Measurements from ENCODE around the gene RAB40B. TPM values are rescaled to one million over a fixed set of nuclear protein-coding genes. Genes with fewer than 3 reads are reported as not detected.

The RAB40B gene
- total RNA-seq, 2 experiments from 2014 or later = 1.6 to 2.0 TPM

GRCh38 chr17:82659886-82660285 lies 38.6 kb downstream of the RAB40B start:
- intact Hi-C loops (cut with DNase I, micrococcal nuclease) = no loop called here
- Histone ChIP-seq H3K4me3 (ENCODE audit: low read length) (no peak overlapping the region), H3K27ac (ENCODE audit: low read depth in 1 of 2, low read length in 2 of 2) (no peak overlapping the region), H3K4me1 (ENCODE audit: insufficient read depth, low read length) (no peaks in the 10 kb centered on the region), H3K36me3 (ENCODE audit: insufficient read depth, low read length) (peaks cover 3% of the 10 kb centered on the region), H3K9me3 (ENCODE audit: control insufficient read depth in 1 of 2, insufficient read depth in 1 of 2, low read length in 2 of 2) (no peaks in the 10 kb centered on the region), H3K27me3 (ENCODE audit: control insufficient read depth in 1 of 2, insufficient read depth in 2 of 2, low read length in 2 of 2) (no peaks in the 10 kb centered on the region)
- Mint-ChIP-seq H3K27ac (no peak overlapping the region), H3K9me3 (no peaks in the 10 kb centered on the region), H3K36me3 (ENCODE audit: low read depth) (peaks cover 11% of the 10 kb centered on the region), H3K27me3 (no peaks in the 10 kb centered on the region), H3K4me3 (no peak overlapping the region), H3K4me1 (ENCODE audit: low read depth) (no peaks in the 10 kb centered on the region)
- ATAC-seq (ENCODE audit: poor library complexity) (no peak), DNase-seq (no peak)
- TF ChIP-seq CTCF (IDR thresholded peaks at IDR 0.05) = no peak
- POLR2A ChIA-PET = no interaction called here
- CTCF ChIA-PET = no interaction called here

GRCh38 chr17:82658796-82659452 lies 39.6 kb downstream of the RAB40B start:
- no peak for ATAC-seq (ENCODE audit: poor library complexity)
- Mint-ChIP-seq H3K27ac (no peak overlapping the region), H3K4me1 (ENCODE audit: low read depth) (no peaks in the 10 kb centered on the region), H3K4me3 (no peak overlapping the region), H3K9me3 (no peaks in the 10 kb centered on the region), H3K36me3 (ENCODE audit: low read depth) (peaks cover 11% of the 10 kb centered on the region), H3K27me3 (no peaks in the 10 kb centered on the region)
- no peak for TF ChIP-seq CTCF (IDR thresholded peaks at IDR 0.05)
- ChIA-PET POLR2A (no interaction called here), CTCF (no interaction called here)
- DNase-seq = no peak
- Histone ChIP-seq H3K36me3 (ENCODE audit: insufficient read depth, low read length) (peaks cover 3% of the 10 kb centered on the region), H3K4me1 (ENCODE audit: insufficient read depth, low read length) (no peaks in the 10 kb centered on the region), H3K9me3 (ENCODE audit: control insufficient read depth in 1 of 2, insufficient read depth in 1 of 2, low read length in 2 of 2) (no peaks in the 10 kb centered on the region), H3K4me3 (ENCODE audit: low read length) (no peak overlapping the region), H3K27ac (ENCODE audit: low read depth in 1 of 2, low read length in 2 of 2) (no peak overlapping the region), H3K27me3 (ENCODE audit: control insufficient read depth in 1 of 2, insufficient read depth in 2 of 2, low read length in 2 of 2) (no peaks in the 10 kb centered on the region)
- intact Hi-C loops (cut with DNase I, micrococcal nuclease) = no loop called here

- no peak overlapping the region for H3K27ac Mint-ChIP-seq
- Histone ChIP-seq H3K36me3 (ENCODE audit: insufficient read depth, low read length) (peaks cover 3% of the 10 kb centered on the region), H3K4me3 (ENCODE audit: low read length) (no peak overlapping the region), H3K27ac (ENCODE audit: low read depth in 1 of 2, low read length in 2 of 2) (no peak overlapping the region), H3K27me3 (ENCODE audit: control insufficient read depth in 1 of 2, insufficient read depth in 2 of 2, low read length in 2 of 2) (no peaks in the 10 kb centered on the region), H3K4me1 (ENCODE audit: insufficient read depth, low read length) (no peaks in the 10 kb centered on the region), H3K9me3 (ENCODE audit: control insufficient read depth in 1 of 2, insufficient read depth in 1 of 2, low read length in 2 of 2) (no peaks in the 10 kb centered on the region)
- H3K9me3 Mint-ChIP-seq = no peaks in the 10 kb centered on the region
- intact Hi-C loops (cut with DNase I, micrococcal nuclease) = no loop called here
- POLR2A ChIA-PET = no interaction called here
- peaks cover 11% of the 10 kb centered on the region for H3K36me3 Mint-ChIP-seq (ENCODE audit: low read depth)
- H3K27me3 Mint-ChIP-seq = no peaks in the 10 kb centered on the region
- DNase-seq (no peak), ATAC-seq (ENCODE audit: poor library complexity) (no peak)
- TF ChIP-seq CTCF (IDR thresholded peaks at IDR 0.05) = no peak
- CTCF ChIA-PET = no interaction called here
- H3K4me3 Mint-ChIP-seq = no peak overlapping the region
- H3K4me1 Mint-ChIP-seq (ENCODE audit: low read depth) = no peaks in the 10 kb centered on the region
Measured at GRCh38 chr17:82658331-82658730, 40.2 kb downstream of the RAB40B start.
